GM12878 (cell line): ENCODE results near the gene PSMD3. TPM values are rescaled to one million over a fixed set of nuclear protein-coding genes. Genes with fewer than 3 reads are reported as not detected.

Experiments
- ATAC-seq: fragments of 200-7000 bp; cut with Tn5 transposase; 3 replicates; pipeline ENCODE4 v1.9.1; 2020; ENCODE audit warnings: mild to moderate bottlenecking, moderate library complexity
- BruUV-seq: library from RNA; stranded (reverse); fragments of 400-500 nt; replicated peaks from 2 replicates; lab custom pipeline; 2021; lab: Mats Ljungman, UMichigan
- CTCF ChIA-PET: fragments of 300-600 bp; sonication (Branson Sonifier 250); formaldehyde crosslinking; extraction: SDS; loops from one replicate; lab custom pipeline; 2021; ENCODE audit warnings: inconsistent platforms; lab: Yijun Ruan, JAX
- POLR2A ChIA-PET: fragments of 350-600 bp; formaldehyde crosslinking; extraction: SDS; loops from one replicate; lab custom pipeline; 2021; ENCODE audit warnings: inconsistent platforms; lab: Charles Lee
- RAD21 ChIA-PET: fragments of 300-600 bp; sonication (Branson Sonifier 250); formaldehyde crosslinking; loops from one replicate; lab custom pipeline; 2023; ENCODE audit warnings: antibody characterized with exemption; ENCODE audit not compliant: unreplicated experiment; lab: Charles Lee
- SMC1A ChIA-PET: fragments of 300-600 bp; sonication (Branson Sonifier 250); formaldehyde crosslinking; loops from one replicate; lab custom pipeline; 2023; ENCODE audit not compliant: unreplicated experiment, uncharacterized antibody; lab: Charles Lee
- DNase-seq: peaks from one replicate; pipeline ENCODE4 v3.0.0-alpha.2; 2011; ENCODE audit warnings: low read depth, low spot score
- FAIRE-seq: peaks from 3 replicates; lab custom pipeline; 2011; peaks lifted over from hg19 to GRCh38; lab: Jason Lieb, UNC
- H2AFZ ChIP-seq: 2 replicates; pipeline ENCODE4 v1.6.0; 2011; ENCODE audit warnings: low read depth, low read length, control low read depth; ENCODE audit not compliant: control insufficient read depth
- H3K27ac ChIP-seq: 2 replicates; pipeline ENCODE4 v1.5.1; 2011; ENCODE audit warnings: control low read depth; ENCODE audit not compliant: control insufficient read depth, insufficient read depth
- H3K27me3 ChIP-seq, 2 experiments: replicated peaks in 1 of 2; 2 replicates each; pipeline versions ENCODE4 v1.6.0 to v1.6.1; 2011; ENCODE audit warnings: low read length in 1 of 2; ENCODE audit not compliant: control insufficient read depth in 2 of 2, insufficient read depth in 2 of 2
- H3K36me3 ChIP-seq, 2 experiments: 2 replicates each; pipeline ENCODE4 v1.5.1; 2011; ENCODE audit warnings: low read length in 1 of 2; ENCODE audit not compliant: control insufficient read depth in 2 of 2, insufficient read depth in 2 of 2
- H3K4me1 ChIP-seq: 2 replicates; pipeline ENCODE4 v1.6.1; 2011; ENCODE audit warnings: mild to moderate bottlenecking, low read length, moderate library complexity, mixed read lengths; ENCODE audit not compliant: control insufficient read depth, insufficient read depth
- H3K4me2 ChIP-seq: 2 replicates; pipeline ENCODE4 v1.6.0; 2011; ENCODE audit warnings: control low read depth; ENCODE audit not compliant: control insufficient read depth, insufficient read depth
- H3K4me3 ChIP-seq: fragments of 200-600 bp; sonication (generic); 2 replicates; pipeline ENCODE4 v1.5.1; 2016
- H3K79me2 ChIP-seq: 2 replicates; pipeline ENCODE4 v1.6.0; 2011; ENCODE audit warnings: low read length; ENCODE audit not compliant: control insufficient read depth, insufficient read depth
- H3K9ac ChIP-seq: 2 replicates; pipeline ENCODE4 v1.8.0; 2011; ENCODE audit warnings: low read length, control low read depth, mixed read lengths; ENCODE audit not compliant: control insufficient read depth, insufficient read depth
- H3K9me3 ChIP-seq: replicated peaks from 3 replicates; pipeline ENCODE4 v1.5.1; 2011; ENCODE audit warnings: mild to moderate bottlenecking, low read length; ENCODE audit not compliant: control insufficient read depth, insufficient read depth
- H4K20me1 ChIP-seq: 2 replicates; pipeline ENCODE4 v1.6.0; 2011; ENCODE audit not compliant: control insufficient read depth, insufficient read depth
- CUX1 ChIP-seq: IDR thresholded peaks from 2 replicates; pipeline ENCODE4 v1.6.1; 2012; ENCODE audit warnings: improper control_type of control experiment, low read depth, low read length; ENCODE audit not compliant: insufficient replicate concordance
- GATAD2B ChIP-seq: fragments of 450-650 bp; conservative IDR thresholded peaks from 2 replicates; pipeline ENCODE4 v1.6.1; 2017; ENCODE audit warnings: low read depth, mild to moderate bottlenecking, moderate library complexity
- MEF2B ChIP-seq: fragments of 450-650 bp; IDR thresholded peaks from 2 replicates; pipeline ENCODE4 v1.6.1; 2018; ENCODE audit warnings: mild to moderate bottlenecking, moderate library complexity; ENCODE audit not compliant: partially characterized antibody, poor library complexity, severe bottlenecking
- RFX5 ChIP-seq: IDR thresholded peaks from 2 replicates; pipeline ENCODE4 v1.6.1; 2011; ENCODE audit warnings: low read depth, low read length, improper control_type of control experiment
- TCF3 ChIP-seq: IDR thresholded peaks from 2 replicates; pipeline ENCODE4 v1.6.1; 2012; ENCODE audit warnings: low read depth, mild to moderate bottlenecking, low read length, borderline replicate concordance; ENCODE audit not compliant: insufficient read depth
- WGBS: methylation state at CpG from one replicate; pipeline ENCODE4 v1.1.6; 2016; ENCODE audit warnings: low lambda C conversion rate; ENCODE audit not compliant: insufficient replicate concordance, insufficient coverage; ENCODE audit errors: missing lambda C conversion rate; 5-methylcytosine and 5-hydroxymethylcytosine counted together
- in situ Hi-C: fragments of 300-500 bp; cut with MboI; formaldehyde crosslinking; loops from 9 replicates; pipeline ENCODE4 v1.14.3; 2018; ENCODE audit warnings: mixed read lengths
- intact Hi-C: fragments of 100-400 bp; cut with micrococcal nuclease; formaldehyde crosslinking; loops from one replicate; pipeline ENCODE4 v1.14.2; 2022; ENCODE audit not compliant: unreplicated experiment
- polyA plus RNA-seq, 11 experiments: library from polyadenylated mRNA; depleted of rRNA in 4 of 11; unstranded in 6 of 11; stranded (reverse) in 5 of 11; fragments of >200 nt; fragmentation: Nextera tagmentation in 4 of 11; fragmentation: Illumina TruSeq in 1 of 11; extraction: Ambion mirVana in 4 of 11; extraction: Trizol in 1 of 11; gene quantifications; 1 replicate in 1 of 11; 2 replicates in 10 of 11; pipeline versions ENCODE4 v1.2.1 to v1.2.3, GENCODE V29; 2011 to 2016; ENCODE audit warnings: inconsistent platforms in 2 of 11, missing spikeins in 2 of 11, low read depth in 1 of 11
- total RNA-seq, 4 experiments: library from RNA; depleted of rRNA in 3 of 4; stranded (reverse); fragments of >200 nt in 3 of 4; fragmentation: Illumina TruSeq in 1 of 4; extraction: Trizol in 1 of 4; gene quantifications; 2 replicates each; pipeline versions ENCODE4 v1.2.1 to v1.2.3, GENCODE V29; 2013 to 2021

PSMD3 gene
- total and polyA plus RNA-seq, 10 of the 15 experiments (the other 5 are each of a cell fraction or from before 2014, with no cell fraction given): 2.2 to 192 (median 129) TPM

DNA sequence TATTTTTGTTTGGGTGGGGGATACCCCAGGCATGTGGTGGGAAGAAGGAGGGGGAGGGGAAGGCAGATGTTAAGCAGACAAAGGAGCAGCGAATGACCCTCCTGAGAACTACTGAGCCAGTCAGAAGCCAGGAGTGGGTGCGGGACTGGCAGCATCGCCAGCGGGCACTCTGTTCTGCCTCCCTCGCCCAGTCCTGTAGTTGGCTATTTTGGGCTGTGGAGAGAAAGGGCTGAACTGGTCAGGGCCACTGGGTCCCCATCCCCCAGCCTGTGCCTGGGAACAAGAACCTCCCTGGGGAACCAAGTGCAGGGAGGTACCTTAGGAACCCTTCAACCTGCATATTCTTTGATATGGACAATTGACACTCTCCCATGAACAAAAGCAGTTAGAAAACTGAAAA is 46.7 kb upstream of the PSMD3 start:
- ATAC-seq: no peak
- H3K36me3 ChIP-seq: no peaks in the 10 kb centered on the region
- POLR2A ChIA-PET: no interaction called here
- SMC1A ChIA-PET: no interaction called here
- no peak overlapping the region for H3K4me3 ChIP-seq
- DNase-seq: no peak
- intact Hi-C loops: no loop called here
- no peak overlapping the region for H3K9ac ChIP-seq
- H3K79me2 ChIP-seq: no peaks in the 10 kb centered on the region
- 0 out of 2 replicates have a peak, but pooled peaks have one; percentile 28 for TF ChIP-seq GATAD2B
- no peak for TF ChIP-seq RFX5
- TF ChIP-seq MEF2B: peak; percentile 89
- no peak for TF ChIP-seq TCF3
- TF ChIP-seq CUX1: no peak
- H3K4me1 ChIP-seq: peaks cover 18% of the 10 kb centered on the region
- CTCF ChIA-PET: interaction anchor here (1.1 kb wide), 1 partner anchor 235 kb away, joined by 3 read pairs; no protein-coding TSS in a partner anchor
- H4K20me1 ChIP-seq: no peaks in the 10 kb centered on the region
- no peak for FAIRE-seq
- no TSS peak for BruUV-seq
- no peak overlapping the region for H2AFZ ChIP-seq
- H3K27ac ChIP-seq: no peak overlapping the region
- in situ Hi-C loops: no loop called here
- H3K9me3 ChIP-seq: no peaks in the 10 kb centered on the region
- WGBS: 57% methylated on average over 5 of the region's 5 CpGs
- no peak overlapping the region for H3K4me2 ChIP-seq
- RAD21 ChIA-PET: interaction anchor here (0.7 kb wide), 1 partner anchor 12 kb away, joined by 3 read pairs; no protein-coding TSS in a partner anchor
- H3K27me3 ChIP-seq: no peaks in the 10 kb centered on the region
